B cell (primary cell): ENCODE measurements around the gene HYI. TPM values are rescaled to one million over a fixed set of nuclear protein-coding genes. Genes with fewer than 3 reads are reported as not detected.

ENCODE experiments used
- ATAC-seq: fragments of 200-7000 bp; cut with Tn5 transposase; one replicate; pipeline ENCODE4 v1.10.0; 2021; ENCODE audit warnings: low read depth, mild to moderate bottlenecking, moderate number of reproducible peaks, moderate library complexity
- CTCF ChIA-PET: fragments of 350-600 bp; sonication (Branson Sonifier 250); formaldehyde crosslinking; loops from one replicate; lab custom pipeline; 2021; ENCODE audit warnings: antibody characterized with exemption, inconsistent platforms; lab: Charles Lee
- POLR2A ChIA-PET: fragments of 350-600 bp; sonication (Branson Sonifier 250); formaldehyde crosslinking; loops from one replicate; lab custom pipeline; 2021; ENCODE audit warnings: antibody characterized with exemption; lab: Charles Lee
- DNase-seq: peaks from one replicate; pipeline ENCODE4 v3.0.0; 2013
- H2AFZ ChIP-seq: 2 replicates; pipeline ENCODE4 v1.6.1; 2012; ENCODE audit warnings: mild to moderate bottlenecking, low read depth, low read length; ENCODE audit not compliant: insufficient read depth, poor library complexity, severe bottlenecking
- H3K27ac ChIP-seq, 2 donors: 1 replicate in 1 of 2; 2 replicates in 1 of 2; pipeline ENCODE4 v1.5.1; 2012 to 2013; ENCODE audit warnings: low read length in 2 of 2, mild to moderate bottlenecking in 2 of 2, moderate library complexity in 1 of 2
- H3K27me3 ChIP-seq, 4 experiments: fragments of 200-600 bp in 1 of 4; sonication (generic) in 1 of 4; replicated peaks in 1 of 4; 1 replicate in 2 of 4; 2 replicates in 2 of 4; pipeline versions ENCODE4 v1.6.1 to v1.7.0; 2013 to 2016; ENCODE audit warnings: low read length in 3 of 4, mild to moderate bottlenecking in 2 of 4, mixed read lengths in 1 of 4, moderate library complexity in 1 of 4; ENCODE audit not compliant: insufficient read depth in 4 of 4, control insufficient read depth in 3 of 4; ENCODE audit errors: control extremely low read depth in 1 of 4
- H3K36me3 ChIP-seq, 2 experiments: replicated peaks in 1 of 2; 1 replicate in 1 of 2; 2 replicates in 1 of 2; pipeline versions ENCODE4 v1.6.1 to v1.7.1; 2013; ENCODE audit warnings: low read length in 1 of 2; ENCODE audit not compliant: insufficient read depth in 2 of 2, control insufficient read depth in 1 of 2; ENCODE audit errors: control extremely low read depth in 1 of 2, extremely low read depth in 1 of 2
- H3K4me1 ChIP-seq, 2 donors: fragments of 200-600 bp in 1 of 2; sonication (generic) in 1 of 2; 1 replicate in 1 of 2; 2 replicates in 1 of 2; pipeline versions ENCODE4 v1.5.1 to v1.6.1; 2013 to 2017; ENCODE audit warnings: low read length in 2 of 2; ENCODE audit not compliant: control insufficient read depth in 2 of 2, insufficient read depth in 2 of 2
- H3K4me2 ChIP-seq: replicated peaks from 2 replicates; pipeline ENCODE3; 2012; ENCODE audit warnings: mild to moderate bottlenecking, low read depth, low read length; ENCODE audit not compliant: poor library complexity, severe bottlenecking
- H3K4me3 ChIP-seq, 5 experiments: fragments of 200-600 bp in 1 of 5; sonication (generic) in 1 of 5; 1 replicate in 3 of 5; 2 replicates in 2 of 5; pipeline versions ENCODE4 v1.5.1 to v1.7.0; 2011 to 2016; ENCODE audit warnings: low read length in 4 of 5, mild to moderate bottlenecking in 4 of 5, low read depth in 2 of 5, control low read depth in 1 of 5, moderate library complexity in 1 of 5; ENCODE audit not compliant: insufficient read depth in 1 of 5; ENCODE audit errors: control extremely low read depth in 1 of 5, extremely low read depth in 1 of 5
- H3K79me2 ChIP-seq: fragments of 200-600 bp; sonication (generic); one replicate; pipeline ENCODE4 v1.6.0; 2016; ENCODE audit warnings: low read length; ENCODE audit not compliant: control insufficient read depth, insufficient read depth
- H3K9ac ChIP-seq: fragments of 200-600 bp; sonication (generic); 2 replicates; pipeline ENCODE4 v1.6.1; 2017; ENCODE audit warnings: mild to moderate bottlenecking, low read length, moderate library complexity
- H3K9me3 ChIP-seq, 3 donors: one replicate each; pipeline versions ENCODE4 v1.6.1 to v1.7.1; 2013; ENCODE audit warnings: low read length in 2 of 3; ENCODE audit not compliant: control insufficient read depth in 2 of 3, insufficient read depth in 1 of 3; ENCODE audit errors: control extremely low read depth in 1 of 3
- H4K20me1 ChIP-seq: 2 replicates; pipeline ENCODE4 v1.6.0; 2012; ENCODE audit warnings: mild to moderate bottlenecking, low read length; ENCODE audit not compliant: insufficient read depth, control insufficient read depth, poor library complexity, severe bottlenecking
- H3K27ac Mint-ChIP-seq: one replicate; pipeline ENCODE4 v1.8.0; 2021; ENCODE audit warnings: mixed read lengths
- H3K27me3 Mint-ChIP-seq: one replicate; pipeline ENCODE4 v1.8.0; 2021; ENCODE audit warnings: mixed read lengths
- H3K4me1 Mint-ChIP-seq: one replicate; pipeline ENCODE4 v1.8.0; 2021; ENCODE audit warnings: mixed read lengths
- H3K4me3 Mint-ChIP-seq: one replicate; pipeline ENCODE4 v1.8.0; 2021; ENCODE audit warnings: mixed read lengths
- H3K9me3 Mint-ChIP-seq: one replicate; pipeline ENCODE4 v1.8.0; 2022; ENCODE audit warnings: mixed read lengths; ENCODE audit not compliant: insufficient read depth
- CTCF ChIP-seq: fragments of 200-600 bp; IDR thresholded peaks from one replicate; pipeline ENCODE4 v1.8.0; 2022; ENCODE audit warnings: antibody characterized with exemption, mild to moderate bottlenecking
- EZH2 ChIP-seq: IDR thresholded peaks from 2 replicates; pipeline ENCODE4 v1.6.1; 2012; ENCODE audit warnings: borderline replicate concordance, low read depth, mild to moderate bottlenecking, moderate library complexity, low read length; ENCODE audit not compliant: insufficient read depth, poor library complexity, severe bottlenecking
- WGBS: methylation state at CpG from one replicate; pipeline ENCODE4 v1.1.5; 2013; ENCODE audit warnings: missing lambda C conversion rate; ENCODE audit not compliant: insufficient coverage; 5-methylcytosine and 5-hydroxymethylcytosine counted together
- intact Hi-C: fragments of 100-400 bp; cut with micrococcal nuclease; formaldehyde crosslinking; loops from one replicate; pipeline ENCODE4 v1.10.0; 2022
- polyA plus RNA-seq: library from polyadenylated mRNA; depleted of rRNA; stranded (reverse); fragments of >200 nt; gene quantifications from 2 replicates; pipeline ENCODE4 v1.2.3, GENCODE V29; 2012
- total RNA-seq, 2 donors: library from RNA; stranded (reverse); fragments of 120-200 nt in 1 of 2; gene quantifications; 1 replicate in 1 of 2; 2 replicates in 1 of 2; pipeline versions ENCODE4 v1.2.3 to v1.2.4, GENCODE V29; 2013 to 2022

The HYI gene
- total and polyA plus RNA-seq, 2 donors (not counting 1 experiment from before 2014, with no cell fraction given), result 21.0 to 26.5 TPM

GRCh38 chr1:43425045-43425444 is 28.7 kb downstream of the HYI start:
- CTCF ChIA-PET, result interaction anchor here (2.2 kb wide), 1 partner anchor 10 kb away, joined by 8 read pairs; no protein-coding TSS in a partner anchor
- H3K27me3 ChIP-seq, result no peaks in the 10 kb centered on the region
- Mint-ChIP-seq H3K27me3 (no peaks in the 10 kb centered on the region), H3K9me3 (no peaks in the 10 kb centered on the region), H3K27ac (no peak overlapping the region), H3K4me3 (no peak overlapping the region), H3K4me1 (no peaks in the 10 kb centered on the region)
- no peak overlapping the region for H3K4me3 ChIP-seq
- no peaks in the 10 kb centered on the region for H3K9me3 ChIP-seq
- TF ChIP-seq EZH2, result no peak
- TF ChIP-seq CTCF, result no peak
- H3K79me2 ChIP-seq, result no peaks in the 10 kb centered on the region
- ATAC-seq, result no peak
- intact Hi-C loops, result no loop called here
- no peak for DNase-seq
- no peak overlapping the region for H3K9ac ChIP-seq
- H3K4me1 ChIP-seq, result no peaks in the 10 kb centered on the region
- POLR2A ChIA-PET, result interaction anchor here (1.1 kb wide), 1 partner anchor 501 kb away, joined by 5 read pairs; no protein-coding TSS in a partner anchor
- no peaks in the 10 kb centered on the region for H4K20me1 ChIP-seq
- peaks cover 0 to 88% of the 10 kb centered on the region in 2 experiments for H3K36me3 ChIP-seq
- no peak overlapping the region for H3K27ac ChIP-seq
- H2AFZ ChIP-seq, result no peak overlapping the region
- no peak overlapping the region for H3K4me2 ChIP-seq
- 92% methylated on average over 3 of the region's 4 CpGs for whole genome bisulfite sequencing

GRCh38 chr1:43423672-43424550 is 29.8 kb downstream of the HYI start:
- TF ChIP-seq EZH2 (no peak), CTCF (no peak)
- no peaks in the 10 kb centered on the region for H3K79me2 ChIP-seq
- CTCF ChIA-PET, result interaction anchor here (2.2 kb wide), 1 partner anchor 9 kb away, joined by 8 read pairs; no protein-coding TSS in a partner anchor
- H3K27me3 ChIP-seq, result no peaks in the 10 kb centered on the region
- peaks cover 0 to 89% of the 10 kb centered on the region in 2 experiments for H3K36me3 ChIP-seq
- H4K20me1 ChIP-seq, result no peaks in the 10 kb centered on the region
- H3K4me3 ChIP-seq, result no peak overlapping the region
- H3K4me2 ChIP-seq, result no peak overlapping the region
- no peak overlapping the region for H3K9ac ChIP-seq
- no peak overlapping the region for H3K27ac ChIP-seq
- H3K4me1 Mint-ChIP-seq, result no peaks in the 10 kb centered on the region
- no peak for ATAC-seq
- intact Hi-C loops, result no loop called here
- H3K27ac Mint-ChIP-seq, result no peak overlapping the region
- H2AFZ ChIP-seq, result no peak overlapping the region
- no peak for DNase-seq
- H3K4me3 Mint-ChIP-seq, result no peak overlapping the region
- POLR2A ChIA-PET, result no interaction called here
- no peaks in the 10 kb centered on the region for H3K27me3 Mint-ChIP-seq
- H3K9me3 Mint-ChIP-seq, result no peaks in the 10 kb centered on the region
- WGBS, result 93% methylated on average over 20 of the region's 23 CpGs
- no peaks in the 10 kb centered on the region for H3K4me1 ChIP-seq
- no peaks in the 10 kb centered on the region for H3K9me3 ChIP-seq
